KMS-11 (cell line): ENCODE data around the gene ZNF668.

Source experiments
- H2AFZ ChIP-seq: fragments of 200-600 bp; sonication (generic); 2 replicates; pipeline ENCODE4 v1.6.1; 2016; ENCODE audit warnings: antibody characterized with exemption, mixed run types, low read depth
- H3K27ac ChIP-seq: fragments of 200-600 bp; sonication (generic); 2 replicates; pipeline ENCODE4 v1.6.1; 2016; ENCODE audit warnings: mild to moderate bottlenecking, mixed run types
- H3K27me3 ChIP-seq: fragments of 200-600 bp; sonication (generic); 2 replicates; pipeline ENCODE4 v1.6.1; 2017; ENCODE audit warnings: mild to moderate bottlenecking, low read depth, mixed run types, moderate library complexity; ENCODE audit not compliant: insufficient read depth
- H3K36me3 ChIP-seq: fragments of 200-600 bp; sonication (generic); 2 replicates; pipeline ENCODE4 v1.6.1; 2017; ENCODE audit warnings: mild to moderate bottlenecking, mixed run types; ENCODE audit not compliant: insufficient read depth
- H3K4me1 ChIP-seq: fragments of 200-600 bp; sonication (generic); 2 replicates; pipeline ENCODE4 v1.6.1; 2016; ENCODE audit warnings: mild to moderate bottlenecking, low read depth, mixed run types; ENCODE audit not compliant: poor library complexity, severe bottlenecking
- H3K4me2 ChIP-seq: fragments of 200-600 bp; sonication (generic); 2 replicates; pipeline ENCODE4 v1.7.0; 2016; ENCODE audit warnings: mild to moderate bottlenecking, mixed run types
- H3K4me3 ChIP-seq: fragments of 200-600 bp; sonication (generic); IDR thresholded peaks from 2 replicates; pipeline ENCODE4 v1.6.1; 2017; ENCODE audit warnings: low read depth, low read length, mixed read lengths; ENCODE audit not compliant: insufficient read depth
- H3K79me2 ChIP-seq: fragments of 200-600 bp; sonication (generic); 2 replicates; pipeline ENCODE4 v1.6.1; 2016; ENCODE audit warnings: low read depth, mixed run types; ENCODE audit not compliant: insufficient read depth
- H3K9ac ChIP-seq: fragments of 200-600 bp; sonication (generic); 2 replicates; pipeline ENCODE4 v1.6.1; 2016; ENCODE audit warnings: mild to moderate bottlenecking, mixed run types
- H4K20me1 ChIP-seq: fragments of 200-600 bp; sonication (generic); 2 replicates; pipeline ENCODE4 v1.6.1; 2016; ENCODE audit warnings: mild to moderate bottlenecking, mixed run types; ENCODE audit not compliant: insufficient read depth
- TF ChIP-seq, protein P1 (sequence below): fragments of 200-600 bp; sonication (generic); conservative IDR thresholded peaks from 2 replicates; pipeline ENCODE4 v1.6.1; 2017; ENCODE audit warnings: low read depth, mild to moderate bottlenecking, antibody characterized with exemption, low read length, moderate library complexity, mixed read lengths

The ZNF668 gene

DNA sequence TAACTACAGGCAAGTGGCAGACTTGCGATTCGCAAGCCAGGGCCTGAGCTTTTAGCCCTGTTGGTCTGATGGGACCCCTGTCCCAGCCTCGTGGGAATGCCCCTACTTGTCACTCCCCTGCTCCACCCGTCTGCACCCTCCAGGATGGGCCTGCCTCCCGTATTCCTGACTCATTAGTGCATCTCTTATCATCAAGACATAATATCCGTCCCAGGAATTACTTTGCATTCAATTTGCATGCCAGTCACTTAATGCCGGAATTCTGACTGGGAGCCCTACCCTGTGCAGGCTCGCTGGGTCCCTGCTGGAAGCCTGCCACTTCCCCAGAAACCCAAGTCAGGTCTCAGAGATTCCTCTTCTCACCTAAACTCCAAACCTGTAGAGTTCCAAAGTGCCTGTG is 11.4 kb upstream of the ZNF668 start:
- Histone ChIP-seq H3K4me1 (no peaks in the 10 kb centered on the region), H2AFZ (no peak overlapping the region), H3K4me2 (no peak overlapping the region), H3K27ac (no peak overlapping the region), H3K4me3 (no peak overlapping the region), H3K36me3 (no peaks in the 10 kb centered on the region; the same call in 1 of the 2 replicates), H3K79me2 (no peaks in the 10 kb centered on the region), H3K9ac (no peak overlapping the region), H4K20me1 (no peaks in the 10 kb centered on the region), H3K27me3 (no peaks in the 10 kb centered on the region)
- TF ChIP-seq, protein P1, sequence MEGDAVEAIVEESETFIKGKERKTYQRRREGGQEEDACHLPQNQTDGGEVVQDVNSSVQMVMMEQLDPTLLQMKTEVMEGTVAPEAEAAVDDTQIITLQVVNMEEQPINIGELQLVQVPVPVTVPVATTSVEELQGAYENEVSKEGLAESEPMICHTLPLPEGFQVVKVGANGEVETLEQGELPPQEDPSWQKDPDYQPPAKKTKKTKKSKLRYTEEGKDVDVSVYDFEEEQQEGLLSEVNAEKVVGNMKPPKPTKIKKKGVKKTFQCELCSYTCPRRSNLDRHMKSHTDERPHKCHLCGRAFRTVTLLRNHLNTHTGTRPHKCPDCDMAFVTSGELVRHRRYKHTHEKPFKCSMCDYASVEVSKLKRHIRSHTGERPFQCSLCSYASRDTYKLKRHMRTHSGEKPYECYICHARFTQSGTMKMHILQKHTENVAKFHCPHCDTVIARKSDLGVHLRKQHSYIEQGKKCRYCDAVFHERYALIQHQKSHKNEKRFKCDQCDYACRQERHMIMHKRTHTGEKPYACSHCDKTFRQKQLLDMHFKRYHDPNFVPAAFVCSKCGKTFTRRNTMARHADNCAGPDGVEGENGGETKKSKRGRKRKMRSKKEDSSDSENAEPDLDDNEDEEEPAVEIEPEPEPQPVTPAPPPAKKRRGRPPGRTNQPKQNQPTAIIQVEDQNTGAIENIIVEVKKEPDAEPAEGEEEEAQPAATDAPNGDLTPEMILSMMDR, result no peak

DNA sequence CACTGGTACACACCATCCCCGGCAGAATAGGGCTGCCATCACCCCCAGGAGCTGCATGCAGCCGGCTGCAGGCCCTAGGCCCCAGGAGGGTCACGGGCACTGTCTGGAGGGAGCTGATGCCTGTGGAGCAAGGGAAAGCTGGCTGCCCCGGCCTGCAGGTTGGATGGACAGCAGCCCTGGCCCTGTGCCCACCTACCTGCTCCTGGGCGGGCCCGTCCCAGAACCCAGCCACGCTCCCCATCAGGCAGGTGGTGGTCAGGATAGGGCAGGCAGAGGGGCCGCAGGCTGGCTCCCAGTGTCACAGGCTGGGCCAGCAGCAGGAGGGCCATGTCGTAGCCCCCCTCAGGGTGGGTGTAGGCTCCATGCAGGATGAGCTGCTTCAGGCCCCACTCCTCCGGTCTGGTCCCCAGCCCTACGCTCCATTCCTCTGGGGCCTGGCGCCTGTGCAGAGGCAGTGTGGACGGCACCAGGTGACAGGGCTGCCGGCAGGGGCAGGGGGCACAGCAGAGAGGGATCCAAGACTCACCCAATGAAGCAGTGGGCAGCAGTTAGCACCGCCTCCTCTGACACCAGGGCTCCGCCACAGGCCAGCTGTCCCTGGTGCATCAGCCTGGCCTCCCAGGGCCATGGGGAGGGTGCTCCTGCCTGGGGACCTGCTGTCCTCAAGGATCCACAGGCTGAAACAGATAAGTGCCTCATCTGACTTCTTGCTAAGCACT is 10.7 kb upstream of the ZNF668 start:
- no peaks in the 10 kb centered on the region; the same call in 1 of the 2 replicates for H3K36me3 ChIP-seq
- H3K4me2 ChIP-seq, result no peak overlapping the region
- H3K9ac ChIP-seq, result no peak overlapping the region
- H3K27ac ChIP-seq, result no peak overlapping the region
- H4K20me1 ChIP-seq, result no peaks in the 10 kb centered on the region
- TF ChIP-seq, protein P1, result no peak
- H3K27me3 ChIP-seq, result no peaks in the 10 kb centered on the region
- no peak overlapping the region for H2AFZ ChIP-seq
- no peaks in the 10 kb centered on the region for H3K4me1 ChIP-seq
- H3K4me3 ChIP-seq, result no peak overlapping the region
- no peaks in the 10 kb centered on the region for H3K79me2 ChIP-seq

DNA sequence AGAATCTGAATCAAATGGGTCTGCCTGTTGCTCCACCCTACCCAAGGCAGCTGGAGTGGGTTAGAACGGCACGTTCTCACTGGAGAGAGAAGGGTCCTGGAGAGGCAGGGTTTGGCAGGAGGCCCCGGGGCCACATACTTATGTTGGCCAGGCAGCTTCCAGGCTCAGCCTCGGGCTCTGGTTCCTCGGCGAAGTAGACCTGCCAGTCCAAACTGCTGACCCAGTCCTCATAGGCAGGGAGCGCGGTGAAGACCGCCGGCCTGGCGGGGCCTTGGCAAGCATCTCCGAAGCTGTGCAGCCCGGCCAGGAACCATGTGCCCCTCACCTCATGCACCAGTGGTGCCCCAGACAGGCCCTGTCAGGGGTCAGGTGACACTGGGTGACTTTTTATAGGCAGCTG is 9.9 kb upstream of the ZNF668 start:
- no peak overlapping the region for H3K4me2 ChIP-seq
- no peak overlapping the region for H2AFZ ChIP-seq
- H3K36me3 ChIP-seq, result no peaks in the 10 kb centered on the region; the same call in 1 of the 2 replicates
- TF ChIP-seq, protein P1, result no peak
- no peak overlapping the region for H3K4me3 ChIP-seq
- H3K9ac ChIP-seq, result no peak overlapping the region
- no peaks in the 10 kb centered on the region for H3K4me1 ChIP-seq
- H3K27me3 ChIP-seq, result no peaks in the 10 kb centered on the region
- no peak overlapping the region for H3K27ac ChIP-seq
- H3K79me2 ChIP-seq, result no peaks in the 10 kb centered on the region
- H4K20me1 ChIP-seq, result no peaks in the 10 kb centered on the region

DNA sequence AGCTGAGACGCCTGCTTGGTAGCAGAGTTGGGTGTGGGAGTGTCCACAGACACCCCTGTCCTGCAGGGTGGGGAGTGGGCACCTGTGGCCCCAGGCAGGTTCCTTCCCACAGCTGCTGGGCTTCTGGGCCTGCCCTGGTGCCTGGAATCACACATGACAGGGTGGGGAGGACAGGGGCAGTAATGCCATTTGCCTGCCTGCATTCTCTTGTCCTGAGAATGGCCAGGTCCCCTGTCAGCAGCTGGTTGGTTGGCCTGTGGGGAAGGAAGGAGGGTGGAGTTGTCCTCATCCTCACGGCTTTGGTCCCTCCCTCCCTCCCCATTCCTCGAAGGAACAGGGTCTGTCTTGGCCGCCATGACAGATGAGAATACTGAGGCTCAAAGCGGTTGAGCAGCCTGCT is 9.5 kb upstream of the ZNF668 start:
- H3K36me3 ChIP-seq, result no peaks in the 10 kb centered on the region; the same call in 1 of the 2 replicates

More for the DNA sequence above, 9.5 kb upstream of the ZNF668 start:
- Histone ChIP-seq H3K4me2 (no peak overlapping the region), H3K4me3 (no peak overlapping the region), H3K79me2 (no peaks in the 10 kb centered on the region), H2AFZ (no peak overlapping the region), H3K9ac (no peak overlapping the region), H3K27ac (no peak overlapping the region), H3K27me3 (no peaks in the 10 kb centered on the region), H3K4me1 (no peaks in the 10 kb centered on the region), H4K20me1 (no peaks in the 10 kb centered on the region)
- TF ChIP-seq, protein P1, result no peak
